ENCODE measurements around the gene RAB5B.

DNA sequence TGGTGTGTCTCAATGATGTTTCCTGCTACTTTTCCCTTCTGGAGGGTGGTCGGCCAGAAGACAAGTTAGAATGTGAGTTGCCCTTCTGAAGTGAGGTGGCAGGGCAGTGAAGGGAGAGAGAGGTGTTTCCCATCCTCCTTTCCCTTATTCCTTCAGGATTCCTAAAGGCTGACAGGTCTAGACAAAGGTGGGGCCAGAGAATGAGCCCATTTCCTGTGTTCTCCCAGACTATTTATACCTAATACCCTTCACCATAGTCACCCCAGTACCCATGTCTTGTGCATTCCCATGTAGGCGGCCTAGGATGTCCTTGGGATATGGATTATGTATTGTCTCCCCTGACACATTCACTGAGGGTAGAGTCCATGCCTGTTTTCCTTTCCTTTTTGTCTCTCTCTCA is 35.9 kb upstream of the RAB5B start:
- TF ChIP-seq, protein P1, sequence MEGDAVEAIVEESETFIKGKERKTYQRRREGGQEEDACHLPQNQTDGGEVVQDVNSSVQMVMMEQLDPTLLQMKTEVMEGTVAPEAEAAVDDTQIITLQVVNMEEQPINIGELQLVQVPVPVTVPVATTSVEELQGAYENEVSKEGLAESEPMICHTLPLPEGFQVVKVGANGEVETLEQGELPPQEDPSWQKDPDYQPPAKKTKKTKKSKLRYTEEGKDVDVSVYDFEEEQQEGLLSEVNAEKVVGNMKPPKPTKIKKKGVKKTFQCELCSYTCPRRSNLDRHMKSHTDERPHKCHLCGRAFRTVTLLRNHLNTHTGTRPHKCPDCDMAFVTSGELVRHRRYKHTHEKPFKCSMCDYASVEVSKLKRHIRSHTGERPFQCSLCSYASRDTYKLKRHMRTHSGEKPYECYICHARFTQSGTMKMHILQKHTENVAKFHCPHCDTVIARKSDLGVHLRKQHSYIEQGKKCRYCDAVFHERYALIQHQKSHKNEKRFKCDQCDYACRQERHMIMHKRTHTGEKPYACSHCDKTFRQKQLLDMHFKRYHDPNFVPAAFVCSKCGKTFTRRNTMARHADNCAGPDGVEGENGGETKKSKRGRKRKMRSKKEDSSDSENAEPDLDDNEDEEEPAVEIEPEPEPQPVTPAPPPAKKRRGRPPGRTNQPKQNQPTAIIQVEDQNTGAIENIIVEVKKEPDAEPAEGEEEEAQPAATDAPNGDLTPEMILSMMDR (IDR thresholded peaks at IDR 0.05; ENCODE audit: borderline replicate concordance, extremely low read depth, low read length, poor library complexity, severe bottlenecking) = no peak
- TF ChIP-seq EZH2 (IDR thresholded peaks at IDR 0.05; ENCODE audit: borderline replicate concordance, low read depth, low read length, severe bottlenecking) = no peak

Measured in DND-41 (cell line).